Smooth muscle cell (in vitro differentiated cells): ENCODE data around the gene BCL7A. TPM values are rescaled to one million over a fixed set of nuclear protein-coding genes. Genes with fewer than 3 reads are reported as not detected.
"Not testable (repeated sequence)": the region's sequence is repeated elsewhere in the genome, so short reads cannot be mapped to it uniquely, and the experiment has no call there.

Source experiments
- DNase-seq: peaks from one replicate; lab custom pipeline; 2025; ENCODE audit not compliant: unreplicated experiment; lab: John Stamatoyannopoulos, UW
- H2AFZ ChIP-seq: fragments of 200-600 bp; sonication (generic); 2 replicates; pipeline ENCODE4 v1.6.0; 2016; ENCODE audit warnings: antibody characterized with exemption, low read depth, mild to moderate bottlenecking
- H3F3A ChIP-seq: fragments of 200-600 bp; sonication (generic); 2 replicates; pipeline ENCODE4 v1.6.0; 2017; ENCODE audit warnings: antibody characterized with exemption, low read depth
- H3K27ac ChIP-seq: fragments of 200-600 bp; sonication (generic); 2 replicates; pipeline ENCODE4 v1.5.1; 2016; ENCODE audit warnings: low read depth, mild to moderate bottlenecking
- H3K27me3 ChIP-seq: fragments of 200-600 bp; sonication (generic); 2 replicates; pipeline ENCODE4 v1.6.1; 2016; ENCODE audit warnings: low read depth, mild to moderate bottlenecking
- H3K36me3 ChIP-seq: fragments of 200-600 bp; sonication (generic); 2 replicates; pipeline ENCODE4 v1.5.1; 2016; ENCODE audit warnings: low read depth
- H3K4me1 ChIP-seq: fragments of 200-600 bp; sonication (generic); 2 replicates; pipeline ENCODE4 v1.5.1; 2016; ENCODE audit warnings: low read depth
- H3K4me2 ChIP-seq: fragments of 200-600 bp; sonication (generic); 2 replicates; pipeline ENCODE4 v1.6.0; 2016; ENCODE audit warnings: mild to moderate bottlenecking
- H3K4me3 ChIP-seq: fragments of 200-600 bp; sonication (generic); 2 replicates; pipeline ENCODE4 v1.5.1; 2016; ENCODE audit warnings: mild to moderate bottlenecking
- H3K79me2 ChIP-seq: fragments of 200-600 bp; sonication (generic); 2 replicates; pipeline ENCODE4 v1.6.0; 2016; ENCODE audit warnings: low read depth, mild to moderate bottlenecking
- H3K9ac ChIP-seq: fragments of 200-600 bp; sonication (generic); 2 replicates; pipeline ENCODE4 v1.6.0; 2016; ENCODE audit warnings: low read depth
- H3K9me3 ChIP-seq: fragments of 200-600 bp; sonication (generic); replicated peaks from 2 replicates; pipeline ENCODE4 v1.5.1; 2016; ENCODE audit warnings: low read depth
- H4K20me1 ChIP-seq: fragments of 200-600 bp; sonication (generic); 2 replicates; pipeline ENCODE4 v1.6.0; 2016; ENCODE audit warnings: low read depth
- CTCF ChIP-seq: fragments of 200-600 bp; sonication (generic); IDR thresholded peaks from 2 replicates; pipeline ENCODE4 v1.5.1; 2017; ENCODE audit warnings: borderline replicate concordance, mild to moderate bottlenecking, antibody characterized with exemption; ENCODE audit not compliant: insufficient read depth, poor library complexity, severe bottlenecking
- WGBS: methylation state at CpG from one replicate; pipeline ENCODE4 v1.1.7; 2016; ENCODE audit warnings: low lambda C conversion rate; 5-methylcytosine and 5-hydroxymethylcytosine counted together
- polyA plus RNA-seq: library from polyadenylated mRNA; unstranded; fragments of >200 nt; fragmentation: Nextera tagmentation; extraction: Ambion mirVana; gene quantifications from 2 replicates; pipeline ENCODE4 v1.2.1, GENCODE V29; 2016
- total RNA-seq: library from RNA; depleted of rRNA; stranded (reverse); fragments of >200 nt; gene quantifications from 2 replicates; pipeline ENCODE4 v1.2.3, GENCODE V29; 2014

Gene BCL7A
- total and polyA plus RNA-seq, 2 experiments from 2014 or later: 2.7 to 3.0 TPM

GRCh38 chr12:122100568-122100967 lies 78.9 kb downstream of the BCL7A start:
- whole genome bisulfite sequencing: 80% methylated on average over 1 of the region's 1 CpG
- no peaks in the 10 kb centered on the region for H3K36me3 ChIP-seq
- no peak for TF ChIP-seq CTCF
- H4K20me1 ChIP-seq: peaks cover 60% of the 10 kb centered on the region
- no peak overlapping the region for H3K27ac ChIP-seq
- no peak overlapping the region for H2AFZ ChIP-seq
- H3K79me2 ChIP-seq: peaks cover 69% of the 10 kb centered on the region
- no peak for DNase-seq
- no peaks in the 10 kb centered on the region for H3K4me1 ChIP-seq
- H3K27me3 ChIP-seq: no peaks in the 10 kb centered on the region
- no peak overlapping the region for H3K4me2 ChIP-seq
- H3K4me3 ChIP-seq: no peak overlapping the region
- no peak overlapping the region for H3K9ac ChIP-seq
- peaks cover 18% of the 10 kb centered on the region for H3F3A ChIP-seq
- H3K9me3 ChIP-seq: no peaks in the 10 kb centered on the region

GRCh38 chr12:122102331-122102730 lies 80.6 kb downstream of the BCL7A start:
- Histone ChIP-seq H3K9me3 (no peaks in the 10 kb centered on the region), H3K79me2 (peaks cover 72% of the 10 kb centered on the region), H2AFZ (no peak overlapping the region), H3K4me1 (no peaks in the 10 kb centered on the region), H3K4me3 (no peak overlapping the region), H3K4me2 (no peak overlapping the region), H4K20me1 (peaks cover 70% of the 10 kb centered on the region), H3K36me3 (no peaks in the 10 kb centered on the region), H3K9ac (no peak overlapping the region), H3K27ac (no peak overlapping the region), H3F3A (peaks cover 7% of the 10 kb centered on the region), H3K27me3 (no peaks in the 10 kb centered on the region)
- WGBS: 94% methylated on average over 3 of the region's 3 CpGs
- DNase-seq: no peak
- TF ChIP-seq CTCF: no peak

GRCh38 chr12:122104844-122105243 lies 83.2 kb downstream of the BCL7A start:
- Histone ChIP-seq H3F3A (peaks cover 6% of the 10 kb centered on the region), H4K20me1 (peaks cover 79% of the 10 kb centered on the region), H3K4me2 (no peak overlapping the region), H2AFZ (no peak overlapping the region), H3K36me3 (no peaks in the 10 kb centered on the region), H3K27ac (no peak overlapping the region), H3K4me1 (peaks cover 2% of the 10 kb centered on the region), H3K9me3 (no peaks in the 10 kb centered on the region), H3K4me3 (no peak overlapping the region), H3K9ac (no peak overlapping the region), H3K79me2 (peaks cover 65% of the 10 kb centered on the region), H3K27me3 (no peaks in the 10 kb centered on the region)
- no peak for DNase-seq
- TF ChIP-seq CTCF: no peak
- WGBS: 85% methylated on average over 7 of the region's 7 CpGs

DNA sequence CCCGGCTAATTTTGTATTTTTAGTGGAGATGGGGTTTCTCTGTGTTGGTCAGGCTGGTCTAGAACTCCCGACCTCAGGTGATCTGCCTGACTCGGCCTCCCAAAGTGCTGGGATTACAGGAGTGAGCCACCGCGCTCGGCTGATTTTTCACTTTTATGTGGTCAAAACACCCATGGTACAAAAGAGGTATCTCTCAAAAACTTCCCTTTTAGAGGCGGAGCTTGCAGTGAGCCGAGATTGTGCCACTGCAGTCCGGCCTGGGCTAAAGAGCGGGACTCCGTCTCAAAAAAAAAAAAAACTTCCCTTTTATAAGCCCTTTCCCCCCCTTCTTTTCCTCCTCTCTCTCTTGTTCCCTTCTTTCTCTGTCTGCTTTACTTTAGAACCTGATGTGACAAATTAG lies 83.8 kb downstream of the BCL7A start:
- not testable (repeated sequence) for H3K4me1 ChIP-seq, H3F3A ChIP-seq, H3K9me3 ChIP-seq, DNase-seq, H3K36me3 ChIP-seq, H3K27me3 ChIP-seq, H3K27ac ChIP-seq, H3K4me3 ChIP-seq, H2AFZ ChIP-seq, H3K9ac ChIP-seq, H3K4me2 ChIP-seq
- peaks cover 79% of the 10 kb centered on the region for H4K20me1 ChIP-seq
- 75% methylated on average over 11 of the region's 11 CpGs for WGBS
- peaks cover 65% of the 10 kb centered on the region for H3K79me2 ChIP-seq
